Tibial nerve (tissue), 4 donors: Measurements from ENCODE around the gene TGM1. TPM values are rescaled to one million over a fixed set of nuclear protein-coding genes. Genes with fewer than 3 reads are reported as not detected.

Experiments
- DNase-seq, 2 donors: peaks; one replicate each; pipeline ENCODE4 v3.0.0-alpha.2; 2019; ENCODE audit warnings: low spot score in 2 of 2
- H3K27ac ChIP-seq, 4 donors: fragments of 200-600 bp; sonication (generic) in 3 of 4; one replicate each; pipeline ENCODE4 v1.5.1; 2017 to 2019; ENCODE audit warnings: mild to moderate bottlenecking in 1 of 4
- H3K27me3 ChIP-seq, 2 donors: fragments of 200-600 bp; sonication (generic) in 1 of 2; one replicate each; pipeline versions ENCODE4 v1.5.1 to v1.6.0; 2017 to 2019
- H3K36me3 ChIP-seq, 3 donors: fragments of 200-600 bp; sonication (generic); one replicate each; pipeline ENCODE4 v1.5.1; 2018 to 2019
- H3K4me1 ChIP-seq, 4 donors: fragments of 200-600 bp; sonication (generic) in 3 of 4; one replicate each; pipeline ENCODE4 v1.5.1; 2017 to 2019
- H3K4me3 ChIP-seq, 4 donors: fragments of 200-600 bp; sonication (generic) in 3 of 4; one replicate each; pipeline ENCODE4 v1.5.1; 2017 to 2019; ENCODE audit warnings: mild to moderate bottlenecking in 1 of 4, moderate library complexity in 1 of 4
- H3K9me3 ChIP-seq, 4 donors: fragments of 200-600 bp; sonication (generic) in 3 of 4; one replicate each; pipeline ENCODE4 v1.5.1; 2017 to 2019
- CTCF ChIP-seq, 5 experiments: fragments of 200-600 bp in 3 of 5; fragments of 450-650 bp in 2 of 5; sonication (generic) in 3 of 5; IDR thresholded peaks; one replicate each; pipeline ENCODE4 v1.5.1; 2016 to 2019; ENCODE audit warnings: antibody characterized with exemption in 5 of 5, mild to moderate bottlenecking in 3 of 5, moderate library complexity in 2 of 5
- EP300 ChIP-seq, 2 donors: sonication (generic); formaldehyde crosslinking; IDR thresholded peaks; one replicate each; pipeline ENCODE4 v1.6.1; 2017; ENCODE audit warnings: antibody characterized with exemption in 2 of 2, mild to moderate bottlenecking in 1 of 2
- POLR2A ChIP-seq, 2 donors: fragments of 450-650 bp; IDR thresholded peaks; one replicate each; pipeline ENCODE4 v1.6.1; 2017; ENCODE audit warnings: antibody characterized with exemption in 2 of 2, mild to moderate bottlenecking in 2 of 2, moderate library complexity in 2 of 2
- WGBS, 2 donors: methylation state at CpG; one replicate each; pipeline ENCODE4 v1.1.5; 2018; 5-methylcytosine and 5-hydroxymethylcytosine counted together
- total RNA-seq, 4 donors: library from RNA; depleted of rRNA; stranded (reverse); fragments of >200 nt; gene quantifications; one replicate each; pipeline ENCODE4 v1.1.0, GENCODE V29; 2016

TGM1 gene
- total RNA-seq, 4 donors from 2014 or later = 13.5 to 53.5 (median 19.4) TPM

DNA sequence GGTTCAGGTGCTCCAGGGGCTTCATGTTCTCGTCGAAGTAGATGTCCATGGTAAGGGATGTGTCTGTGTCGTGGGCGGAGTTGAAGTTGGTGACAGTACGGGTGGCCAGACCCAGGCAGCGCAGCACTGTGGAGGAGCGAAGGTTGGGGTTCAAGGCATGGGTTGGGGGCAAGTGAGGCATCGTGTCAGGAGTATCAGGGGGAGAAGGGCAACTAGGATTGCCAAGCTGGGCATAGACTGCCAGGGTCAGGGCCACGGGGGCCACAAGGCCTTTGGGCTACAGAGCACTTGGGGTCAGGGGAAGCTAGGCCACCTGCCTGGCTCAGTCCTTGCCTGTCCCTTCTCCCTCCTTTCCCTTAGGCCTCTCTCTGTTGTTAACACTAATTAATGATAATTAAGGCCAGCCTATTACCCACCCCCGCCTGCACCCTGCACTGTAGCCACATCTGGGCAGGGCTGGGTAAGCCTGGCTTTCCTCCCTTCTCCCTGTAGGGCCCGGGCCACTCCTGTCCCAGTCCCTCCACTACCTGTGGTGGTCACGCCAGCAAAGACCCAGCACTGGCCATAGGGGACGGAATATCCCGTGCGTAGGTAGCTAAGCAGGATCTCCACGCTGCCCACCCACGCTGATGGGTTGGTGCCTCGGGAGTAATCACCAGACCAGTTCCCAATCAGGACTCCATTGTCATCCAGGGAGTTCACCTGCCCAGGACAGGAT is 4.3 kb downstream of the TGM1 start:
- DNase-seq = no peak
- H3K27me3 ChIP-seq = no peaks in the 10 kb centered on the region
- H3K9me3 ChIP-seq = no peaks in the 10 kb centered on the region
- TF ChIP-seq CTCF (IDR thresholded peaks at IDR 0.05) (no peak), POLR2A (IDR thresholded peaks at IDR 0.05) (no peak), EP300 (IDR thresholded peaks at IDR 0.05) (no peak)
- H3K36me3 ChIP-seq = peaks cover 0 to 71% (median 0%) of the 10 kb centered on the region in 3 donors
- peaks cover 0 to 12% (median 0%) of the 10 kb centered on the region in 4 donors for H3K4me1 ChIP-seq
- H3K27ac ChIP-seq = peak overlapping the region in 2 of 4 donors; percentile 62 to 72
- 80 to 90% methylated on average over 11 to 18 of the region's 18 CpGs for WGBS, 2 donors
- H3K4me3 ChIP-seq = peak overlapping the region in 1 of 4 donors; percentile 22

DNA sequence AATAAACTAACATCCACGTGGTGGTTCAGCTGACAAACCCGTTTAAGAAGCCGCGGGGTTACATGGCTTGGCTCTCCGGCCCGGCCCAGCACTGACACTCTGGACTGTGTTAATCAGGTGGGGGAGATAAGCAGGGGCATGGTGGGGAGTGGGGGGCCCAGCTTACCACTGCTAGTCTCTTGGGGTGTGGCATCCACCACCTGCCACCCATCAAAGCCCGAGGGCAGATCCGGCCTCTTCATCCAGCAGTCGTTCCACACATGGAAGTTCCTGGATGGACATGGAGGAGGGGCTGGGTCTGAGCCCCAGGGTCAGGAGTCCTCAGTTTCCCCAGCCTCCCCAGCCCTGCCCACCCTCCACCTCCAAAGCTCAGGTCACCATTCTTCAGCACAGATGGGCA is 4.9 kb downstream of the TGM1 start:
- no peak for DNase-seq
- H3K36me3 ChIP-seq = peaks cover 0 to 71% (median 0%) of the 10 kb centered on the region in 3 donors
- H3K4me1 ChIP-seq = peaks cover 0 to 12% (median 0%) of the 10 kb centered on the region in 4 donors
- H3K9me3 ChIP-seq = no peaks in the 10 kb centered on the region
- H3K4me3 ChIP-seq = no peak overlapping the region
- WGBS, 2 donors = 76 to 84% methylated on average over 9 of the region's 9 CpGs
- H3K27ac ChIP-seq = peak overlapping the region in 2 of 4 donors; percentile 62 to 72
- no peaks in the 10 kb centered on the region for H3K27me3 ChIP-seq
- TF ChIP-seq EP300 (IDR thresholded peaks at IDR 0.05) (no peak), POLR2A (IDR thresholded peaks at IDR 0.05) (no peak), CTCF (IDR thresholded peaks at IDR 0.05) (no peak)

- Histone ChIP-seq H3K4me1 (peaks cover 0 to 12% (median 0%) of the 10 kb centered on the region in 4 donors), H3K4me3 (no peak overlapping the region), H3K27ac (peak overlapping the region in 1 of 4 donors; percentile 29), H3K27me3 (no peaks in the 10 kb centered on the region), H3K36me3 (peaks cover 0 to 79% (median 0%) of the 10 kb centered on the region in 3 donors), H3K9me3 (no peaks in the 10 kb centered on the region)
- no peak for DNase-seq
- 63 to 68% methylated on average over 4 of the region's 4 CpGs for WGBS, 2 donors
- TF ChIP-seq CTCF (IDR thresholded peaks at IDR 0.05) (no peak), POLR2A (IDR thresholded peaks at IDR 0.05) (no peak), EP300 (IDR thresholded peaks at IDR 0.05) (no peak)
Measured at GRCh38 chr14:24256960-24257359, 6.0 kb downstream of the TGM1 start.

GRCh38 chr14:24255931-24256711 is 6.9 kb downstream of the TGM1 start:
- no peak for DNase-seq
- H3K27me3 ChIP-seq = no peaks in the 10 kb centered on the region
- H3K4me3 ChIP-seq = no peak overlapping the region
- TF ChIP-seq POLR2A (IDR thresholded peaks at IDR 0.05) = no peak
- TF ChIP-seq CTCF (IDR thresholded peaks at IDR 0.05) = no peak
- no peak for TF ChIP-seq EP300 (IDR thresholded peaks at IDR 0.05)
- H3K36me3 ChIP-seq = peaks cover 0 to 71% (median 0%) of the 10 kb centered on the region in 3 donors
- H3K4me1 ChIP-seq = peaks cover 0 to 12% (median 0%) of the 10 kb centered on the region in 4 donors
- 88 to 89% methylated on average over 10 to 12 of the region's 12 CpGs for WGBS, 2 donors
- no peaks in the 10 kb centered on the region for H3K9me3 ChIP-seq
- H3K27ac ChIP-seq = peak overlapping the region in 1 of 4 donors; percentile 29

GRCh38 chr14:24255438-24255837 is 7.5 kb downstream of the TGM1 start:
- WGBS, 2 donors = 75 to 88% methylated on average over 8 of the region's 8 CpGs

More at GRCh38 chr14:24255438-24255837, 7.5 kb downstream of the TGM1 start:
- Histone ChIP-seq H3K36me3 (peaks cover 0 to 68% (median 0%) of the 10 kb centered on the region in 3 donors), H3K4me1 (peaks cover 0 to 12% (median 0%) of the 10 kb centered on the region in 4 donors), H3K27ac (no peak overlapping the region), H3K4me3 (no peak overlapping the region), H3K9me3 (no peaks in the 10 kb centered on the region), H3K27me3 (no peaks in the 10 kb centered on the region)
- no peak for TF ChIP-seq EP300 (IDR thresholded peaks at IDR 0.05)
- DNase-seq = no peak
